ENCODE data around the gene AS3MT.

- TF ChIP-seq EZH2 (IDR thresholded peaks at IDR 0.05; ENCODE audit: insufficient read depth, low read length) = no peak
- no peak for TF ChIP-seq CTCF (IDR thresholded peaks at IDR 0.05; ENCODE audit: insufficient read depth, low read depth, low read length)
Observed at GRCh38 chr10:102850025-102850518, 19.2 kb upstream of the AS3MT start.

Measured in astrocyte (in vitro differentiated cells and primary cell).